Measurements from ENCODE around the gene ZDHHC5. TPM values are rescaled to one million over a fixed set of nuclear protein-coding genes. Genes with fewer than 3 reads are reported as not detected.

The ZDHHC5 gene
- polyA plus RNA-seq, 1 donor (not counting 4 experiments of a cell fraction or from before 2014, with no cell fraction given): 79.3 TPM

DNA sequence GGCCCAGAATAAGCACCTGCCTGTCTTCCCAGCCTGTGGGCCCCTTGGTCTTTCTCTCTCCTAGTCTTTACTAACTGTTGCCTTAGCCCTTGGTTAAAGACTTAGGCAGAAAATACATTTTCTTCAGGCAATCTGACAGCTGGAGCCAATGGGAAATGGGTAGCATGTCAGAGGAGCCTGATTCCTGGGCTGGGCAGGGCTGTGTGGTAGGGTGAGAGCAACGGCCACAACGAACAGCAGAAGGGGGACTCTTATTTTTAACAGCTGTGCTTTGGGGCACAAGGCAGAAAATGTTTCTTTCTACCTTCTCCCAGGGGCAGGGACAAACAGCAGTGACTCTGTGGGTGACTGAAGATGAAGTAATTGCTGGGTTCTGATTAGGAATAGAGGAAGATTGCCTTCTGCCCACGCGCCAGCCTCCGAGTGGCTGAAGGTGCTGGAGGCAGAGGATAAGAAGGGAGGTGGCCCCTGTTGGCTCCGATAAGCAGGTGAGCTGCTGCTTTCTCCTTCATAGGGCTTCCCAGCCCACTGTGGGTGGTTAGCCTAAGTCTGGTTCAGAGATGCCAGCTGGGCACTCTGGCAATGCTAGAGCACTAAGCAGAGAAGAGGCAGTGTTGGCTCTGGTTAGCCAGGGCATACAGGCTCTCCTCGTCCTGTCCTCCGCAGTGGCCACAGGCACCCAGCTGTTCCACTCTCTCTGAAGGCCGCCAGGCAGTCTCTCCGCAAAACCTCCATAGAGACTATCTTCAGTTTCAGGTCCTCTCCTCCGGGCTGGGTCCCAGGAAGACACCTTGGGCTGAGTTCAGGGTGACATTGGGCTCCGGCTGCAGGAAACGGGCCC, 19.7 kb upstream of the ZDHHC5 start:
- Histone ChIP-seq H3K27me3 (ENCODE audit: control insufficient read depth, extremely low read depth, insufficient read depth, low read length) (peaks cover 32% of the 10 kb centered on the region), H3K36me3 (ENCODE audit: control insufficient read depth in 2 of 2, extremely low read depth in 1 of 2, insufficient read depth in 2 of 2, low read length in 2 of 2) (no peaks in the 10 kb centered on the region), H3K9ac (ENCODE audit: control insufficient read depth, extremely low read depth, insufficient read depth, low read length) (peak overlapping the region; percentile 11), H3K79me2 (ENCODE audit: control insufficient read depth, insufficient read depth, low read length) (no peaks in the 10 kb centered on the region), H3K4me2 (ENCODE audit: control insufficient read depth, extremely low read depth, insufficient read depth, low read depth, low read length) (peak overlapping the region; percentile 23), H2AFZ (ENCODE audit: control insufficient read depth, low read length) (no peak overlapping the region), H3K4me3 (ENCODE audit: control insufficient read depth in 2 of 3, extremely low read depth in 1 of 3, insufficient read depth in 2 of 3, low read depth in 1 of 3, low read length in 3 of 3) (peak overlapping the region in 1 of 3 experiments; percentile 22), H3K9me3 (ENCODE audit: control insufficient read depth, low read depth, low read length) (no peaks in the 10 kb centered on the region), H3K9me1 (ENCODE audit: control insufficient read depth, extremely low read depth, insufficient read depth, low read length) (no peaks in the 10 kb centered on the region), H3K27ac (ENCODE audit: control insufficient read depth, insufficient read depth, low read length) (no peak overlapping the region), H3K4me1 (ENCODE audit: control insufficient read depth, extremely low read depth, insufficient read depth, low read length) (peaks cover 41% of the 10 kb centered on the region), H4K20me1 (ENCODE audit: control insufficient read depth, extremely low read depth, insufficient read depth, low read length) (peaks cover 8% of the 10 kb centered on the region)
- no peak for FAIRE-seq
- dilution Hi-C loops (cut with MboI; ENCODE audit: extremely low pct_ligation_motif_present, low sequenced_read_pairs): no loop called here
- no peak for DNase-seq (ENCODE audit: low read depth, low spot score)
- no peak for TF ChIP-seq EZH2 (IDR thresholded peaks at IDR 0.05; ENCODE audit: low read length)
- TF ChIP-seq, protein P1, sequence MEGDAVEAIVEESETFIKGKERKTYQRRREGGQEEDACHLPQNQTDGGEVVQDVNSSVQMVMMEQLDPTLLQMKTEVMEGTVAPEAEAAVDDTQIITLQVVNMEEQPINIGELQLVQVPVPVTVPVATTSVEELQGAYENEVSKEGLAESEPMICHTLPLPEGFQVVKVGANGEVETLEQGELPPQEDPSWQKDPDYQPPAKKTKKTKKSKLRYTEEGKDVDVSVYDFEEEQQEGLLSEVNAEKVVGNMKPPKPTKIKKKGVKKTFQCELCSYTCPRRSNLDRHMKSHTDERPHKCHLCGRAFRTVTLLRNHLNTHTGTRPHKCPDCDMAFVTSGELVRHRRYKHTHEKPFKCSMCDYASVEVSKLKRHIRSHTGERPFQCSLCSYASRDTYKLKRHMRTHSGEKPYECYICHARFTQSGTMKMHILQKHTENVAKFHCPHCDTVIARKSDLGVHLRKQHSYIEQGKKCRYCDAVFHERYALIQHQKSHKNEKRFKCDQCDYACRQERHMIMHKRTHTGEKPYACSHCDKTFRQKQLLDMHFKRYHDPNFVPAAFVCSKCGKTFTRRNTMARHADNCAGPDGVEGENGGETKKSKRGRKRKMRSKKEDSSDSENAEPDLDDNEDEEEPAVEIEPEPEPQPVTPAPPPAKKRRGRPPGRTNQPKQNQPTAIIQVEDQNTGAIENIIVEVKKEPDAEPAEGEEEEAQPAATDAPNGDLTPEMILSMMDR (optimal IDR thresholded peaks at IDR 0.05 in 1 of 3, IDR thresholded peaks at IDR 0.05 in 1 of 3, conservative IDR thresholded peaks at IDR 0.05 in 1 of 3; ENCODE audit: extremely low read depth in 1 of 3, insufficient read depth in 2 of 3, low read length in 3 of 3): no peak

DNA sequence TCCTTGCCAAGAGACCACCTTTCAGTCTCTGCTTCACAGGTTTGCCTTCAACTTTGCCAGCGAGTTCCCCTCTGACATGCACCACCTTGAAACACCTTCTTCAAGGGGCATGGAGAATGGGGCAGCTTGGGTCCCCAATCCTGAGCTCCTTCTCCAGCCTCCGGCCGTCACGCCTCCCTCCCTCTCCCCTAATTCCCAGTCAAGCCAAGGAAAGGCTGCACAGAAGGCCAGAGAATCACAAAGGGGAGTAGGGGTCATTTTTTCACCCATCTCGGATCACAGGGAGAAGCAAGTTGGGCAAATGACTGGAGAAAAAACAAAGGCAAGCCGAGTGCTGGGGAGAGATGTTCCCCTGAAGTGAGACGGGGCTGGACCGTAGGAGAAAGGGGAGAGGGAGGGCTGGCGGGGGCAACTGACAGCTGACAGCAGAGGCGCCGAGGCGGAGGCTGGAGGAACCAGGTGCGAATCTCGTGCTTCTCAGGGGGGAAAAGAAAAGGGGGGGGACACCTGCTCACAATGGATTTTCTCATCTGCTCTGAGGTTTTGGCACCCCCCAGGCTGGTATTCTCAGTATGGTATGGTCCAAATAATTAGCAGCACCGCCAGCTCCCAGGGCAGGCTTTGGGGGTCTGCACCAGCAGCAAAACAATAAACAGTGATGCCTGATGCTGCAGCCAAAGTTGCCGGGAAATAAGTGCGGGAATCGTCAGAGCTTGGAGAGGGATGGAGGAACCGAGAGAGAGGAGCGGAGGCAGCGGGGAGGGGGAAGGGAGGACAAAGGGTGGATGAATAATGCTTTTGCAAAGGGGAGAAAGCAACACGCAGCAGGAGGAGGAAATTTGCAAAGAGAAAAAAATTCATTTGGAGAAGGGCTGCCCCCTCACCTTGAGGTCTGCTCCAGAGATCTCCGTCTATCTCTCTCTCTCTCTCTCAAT, 18.8 kb upstream of the ZDHHC5 start:
- H3K9me3 ChIP-seq (ENCODE audit: control insufficient read depth, low read depth, low read length): no peaks in the 10 kb centered on the region
- H3K79me2 ChIP-seq (ENCODE audit: control insufficient read depth, insufficient read depth, low read length): no peaks in the 10 kb centered on the region
- H2AFZ ChIP-seq (ENCODE audit: control insufficient read depth, low read length): no peak overlapping the region
- FAIRE-seq (no peak), DNase-seq (ENCODE audit: low read depth, low spot score) (no peak)
- dilution Hi-C loops (cut with MboI; ENCODE audit: extremely low pct_ligation_motif_present, low sequenced_read_pairs): no loop called here
- H3K9ac ChIP-seq (ENCODE audit: control insufficient read depth, extremely low read depth, insufficient read depth, low read length): peak overlapping the region; percentile 11
- peaks cover 32% of the 10 kb centered on the region for H3K27me3 ChIP-seq (ENCODE audit: control insufficient read depth, extremely low read depth, insufficient read depth, low read length)
- TF ChIP-seq, protein P1 (optimal IDR thresholded peaks at IDR 0.05 in 1 of 3, IDR thresholded peaks at IDR 0.05 in 1 of 3, conservative IDR thresholded peaks at IDR 0.05 in 1 of 3; ENCODE audit: extremely low read depth in 1 of 3, insufficient read depth in 2 of 3, low read length in 3 of 3): no peak
- peak; percentile 33 for TF ChIP-seq EZH2 (IDR thresholded peaks at IDR 0.05; ENCODE audit: low read length)
- peak overlapping the region in 2 of 3 experiments; percentile 37 to 49 for H3K4me3 ChIP-seq (ENCODE audit: control insufficient read depth in 2 of 3, extremely low read depth in 1 of 3, insufficient read depth in 2 of 3, low read depth in 1 of 3, low read length in 3 of 3)
- H4K20me1 ChIP-seq (ENCODE audit: control insufficient read depth, extremely low read depth, insufficient read depth, low read length): peaks cover 8% of the 10 kb centered on the region
- H3K27ac ChIP-seq (ENCODE audit: control insufficient read depth, insufficient read depth, low read length): no peak overlapping the region
- H3K4me1 ChIP-seq (ENCODE audit: control insufficient read depth, extremely low read depth, insufficient read depth, low read length): peaks cover 41% of the 10 kb centered on the region
- H3K9me1 ChIP-seq (ENCODE audit: control insufficient read depth, extremely low read depth, insufficient read depth, low read length): no peaks in the 10 kb centered on the region
- peak overlapping the region; percentile 76 for H3K4me2 ChIP-seq (ENCODE audit: control insufficient read depth, extremely low read depth, insufficient read depth, low read depth, low read length)
- H3K36me3 ChIP-seq (ENCODE audit: control insufficient read depth in 2 of 2, extremely low read depth in 1 of 2, insufficient read depth in 2 of 2, low read length in 2 of 2): no peaks in the 10 kb centered on the region

Data from keratinocyte (primary cell).